ENCODE data around the gene SYT3.

GRCh38 chr19:50602496-50602895 lies 37.2 kb downstream of the SYT3 start:
- TF ChIP-seq CTCF (IDR thresholded peaks at IDR 0.05): no peak
- TF ChIP-seq POLR2A (IDR thresholded peaks at IDR 0.05): no peak

Data from upper lobe of left lung (tissue), 4 donors.